ENCODE measurements around the gene CRYBB3.

The CRYBB3 gene

GRCh38 chr22:25199731-25200520 lies at the start of gene CRYBB3:
Gene CRYBB3 (plus strand): TSS chr22:25199858. CDS start chr22:25201397, 1,539 bp downstream.
- DNase-seq (ENCODE audit: low read depth), result no peak

GRCh38 chr22:25153961-25154666 lies 45.5 kb upstream of the CRYBB3 start:
- DNase-seq (ENCODE audit: low read depth), result no peak

- DNase-seq (ENCODE audit: low read depth), result no peak
Observed at GRCh38 chr22:25154667-25154999, 45.0 kb upstream of the CRYBB3 start.

- DNase-seq (ENCODE audit: low read depth), result no peak
Observed at GRCh38 chr22:25156736-25157135, 42.9 kb upstream of the CRYBB3 start.

GRCh38 chr22:25159028-25159427 lies 40.6 kb upstream of the CRYBB3 start:
- DNase-seq (ENCODE audit: low read depth), result no peak

- no peak for DNase-seq (ENCODE audit: low read depth)
Observed at GRCh38 chr22:25160120-25160996, 39.3 kb upstream of the CRYBB3 start.

GRCh38 chr22:25161017-25161915 lies 38.4 kb upstream of the CRYBB3 start:
- DNase-seq (ENCODE audit: low read depth), result no peak

- no peak for DNase-seq (ENCODE audit: low read depth)
Observed at GRCh38 chr22:25161916-25162530, 37.6 kb upstream of the CRYBB3 start.

GRCh38 chr22:25162561-25162960 lies 37.1 kb upstream of the CRYBB3 start:
- DNase-seq (ENCODE audit: low read depth), result no peak

- no peak for DNase-seq (ENCODE audit: low read depth)
Observed at GRCh38 chr22:25165785-25166184, 33.9 kb upstream of the CRYBB3 start.

- DNase-seq (ENCODE audit: low read depth), result no peak
Observed at GRCh38 chr22:25166266-25167040, 33.2 kb upstream of the CRYBB3 start.

- DNase-seq (ENCODE audit: low read depth), result no peak
Observed at GRCh38 chr22:25167082-25167481, 32.6 kb upstream of the CRYBB3 start.

GRCh38 chr22:25167834-25168601 lies 31.6 kb upstream of the CRYBB3 start:
- no peak for DNase-seq (ENCODE audit: low read depth)

- DNase-seq (ENCODE audit: low read depth), result no peak
Observed at GRCh38 chr22:25169278-25170031, 30.2 kb upstream of the CRYBB3 start.

- no peak for DNase-seq (ENCODE audit: low read depth)
Observed at GRCh38 chr22:25170426-25170980, 29.2 kb upstream of the CRYBB3 start.

GRCh38 chr22:25172153-25172552 lies 27.5 kb upstream of the CRYBB3 start:
- DNase-seq (ENCODE audit: low read depth), result no peak

GRCh38 chr22:25174156-25174887 lies 25.3 kb upstream of the CRYBB3 start:
- DNase-seq (ENCODE audit: low read depth), result no peak
